C4-2B (cell line): ENCODE results near the gene OCIAD1.

Experiments used
- ZFX ChIP-seq: fragments of 450-650 bp; IDR thresholded peaks from 2 replicates; pipeline ENCODE4 v1.6.1; 2017
- TF ChIP-seq, protein P1 (sequence below): fragments of 450-650 bp; conservative IDR thresholded peaks from 2 replicates; pipeline ENCODE4 v1.5.1; 2017; ENCODE audit warnings: mild to moderate bottlenecking

DNA sequence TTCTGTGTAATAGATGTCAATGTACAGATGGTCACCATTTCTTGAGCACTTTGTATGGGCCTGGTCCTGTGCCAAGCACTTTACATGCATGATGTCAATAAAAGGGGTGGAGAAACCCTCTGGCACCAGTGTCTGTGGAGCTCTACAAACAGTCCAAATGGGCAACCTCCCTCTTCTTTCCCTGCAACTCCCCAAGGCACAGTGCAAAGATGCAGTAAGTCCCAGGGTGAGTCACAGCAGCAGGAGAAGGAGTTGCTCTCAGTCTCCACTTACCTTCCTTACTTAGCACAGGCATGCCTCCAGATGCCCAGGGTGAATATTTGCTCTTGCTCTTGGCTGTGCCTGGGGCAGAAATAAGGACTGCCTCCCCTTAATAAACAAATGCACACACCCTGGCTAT is 71.4 kb downstream of the OCIAD1 start:
- TF ChIP-seq, protein P1, sequence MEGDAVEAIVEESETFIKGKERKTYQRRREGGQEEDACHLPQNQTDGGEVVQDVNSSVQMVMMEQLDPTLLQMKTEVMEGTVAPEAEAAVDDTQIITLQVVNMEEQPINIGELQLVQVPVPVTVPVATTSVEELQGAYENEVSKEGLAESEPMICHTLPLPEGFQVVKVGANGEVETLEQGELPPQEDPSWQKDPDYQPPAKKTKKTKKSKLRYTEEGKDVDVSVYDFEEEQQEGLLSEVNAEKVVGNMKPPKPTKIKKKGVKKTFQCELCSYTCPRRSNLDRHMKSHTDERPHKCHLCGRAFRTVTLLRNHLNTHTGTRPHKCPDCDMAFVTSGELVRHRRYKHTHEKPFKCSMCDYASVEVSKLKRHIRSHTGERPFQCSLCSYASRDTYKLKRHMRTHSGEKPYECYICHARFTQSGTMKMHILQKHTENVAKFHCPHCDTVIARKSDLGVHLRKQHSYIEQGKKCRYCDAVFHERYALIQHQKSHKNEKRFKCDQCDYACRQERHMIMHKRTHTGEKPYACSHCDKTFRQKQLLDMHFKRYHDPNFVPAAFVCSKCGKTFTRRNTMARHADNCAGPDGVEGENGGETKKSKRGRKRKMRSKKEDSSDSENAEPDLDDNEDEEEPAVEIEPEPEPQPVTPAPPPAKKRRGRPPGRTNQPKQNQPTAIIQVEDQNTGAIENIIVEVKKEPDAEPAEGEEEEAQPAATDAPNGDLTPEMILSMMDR = no peak
- no peak for TF ChIP-seq ZFX
